ENCODE measurements around the gene PCDHB10. TPM values are rescaled to one million over a fixed set of nuclear protein-coding genes. Genes with fewer than 3 reads are reported as not detected.
"Not testable (repeated sequence)": the region's sequence is repeated elsewhere in the genome, so short reads cannot be mapped to it uniquely, and the experiment has no call there.

PCDHB10 gene
- total RNA-seq: 0.94 TPM
- long read RNA-seq: 0 reads

DNA sequence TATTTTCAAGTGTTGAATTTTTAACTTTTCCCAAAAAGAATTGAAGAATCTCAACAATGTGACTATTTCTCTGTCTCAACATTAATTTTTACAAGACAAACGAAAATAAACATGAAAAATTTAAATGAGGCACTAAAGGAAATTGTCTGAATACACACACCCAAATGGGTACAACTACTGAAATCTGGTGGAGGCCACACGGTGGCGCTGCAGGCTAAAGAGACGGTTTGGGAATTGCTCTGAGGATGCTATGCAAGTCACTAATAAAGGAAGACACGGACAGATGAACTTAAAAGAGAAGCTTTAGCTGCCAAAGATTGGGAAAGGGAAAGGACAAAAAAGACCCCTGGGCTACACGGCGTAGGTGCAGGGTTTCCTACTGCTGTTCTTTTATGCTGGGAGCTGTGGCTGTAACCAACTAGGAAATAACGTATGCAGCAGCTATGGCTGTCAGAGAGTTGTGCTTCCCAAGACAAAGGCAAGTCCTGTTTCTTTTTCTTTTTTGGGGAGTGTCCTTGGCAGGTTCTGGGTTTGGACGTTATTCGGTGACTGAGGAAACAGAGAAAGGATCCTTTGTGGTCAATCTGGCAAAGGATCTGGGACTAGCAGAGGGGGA is at the start of gene PCDHB10:
Gene PCDHB10 (plus strand): TSS at position 244 of the 616 bp plus-strand sequence. CDS start 200 bp downstream, at position 444.
- no peak for DNase-seq (ENCODE audit: low spot score)
- intact Hi-C loops (cut with DNase I): no loop called here

DNA sequence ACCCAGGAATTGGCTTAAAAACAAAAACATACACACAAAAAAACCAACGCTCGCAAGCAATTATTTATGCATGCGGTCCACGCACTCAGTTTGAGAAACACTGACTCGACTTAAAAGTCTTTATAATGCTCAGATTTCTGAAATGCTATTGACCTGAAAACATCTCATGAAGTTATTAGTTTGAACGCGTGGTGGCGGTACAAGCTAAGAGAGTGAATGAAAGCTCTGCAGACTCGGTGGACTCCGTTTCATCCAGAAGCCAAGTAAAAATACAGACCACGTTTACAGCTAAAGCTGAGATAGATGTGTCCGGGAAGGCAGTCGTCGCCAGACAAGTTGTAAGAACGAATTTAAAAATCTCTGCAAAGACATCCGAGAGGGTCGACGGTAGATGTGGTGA is 42.3 kb upstream of the PCDHB10 start, which contains the start of gene PCDHB6:
Gene PCDHB6 (plus strand): TSS at position 246 of the 400 bp plus-strand sequence. CDS start 201 bp downstream, outside the sequence.
- intact Hi-C loops (cut with DNase I): no loop called here
- DNase-seq (ENCODE audit: low spot score): no peak

DNA sequence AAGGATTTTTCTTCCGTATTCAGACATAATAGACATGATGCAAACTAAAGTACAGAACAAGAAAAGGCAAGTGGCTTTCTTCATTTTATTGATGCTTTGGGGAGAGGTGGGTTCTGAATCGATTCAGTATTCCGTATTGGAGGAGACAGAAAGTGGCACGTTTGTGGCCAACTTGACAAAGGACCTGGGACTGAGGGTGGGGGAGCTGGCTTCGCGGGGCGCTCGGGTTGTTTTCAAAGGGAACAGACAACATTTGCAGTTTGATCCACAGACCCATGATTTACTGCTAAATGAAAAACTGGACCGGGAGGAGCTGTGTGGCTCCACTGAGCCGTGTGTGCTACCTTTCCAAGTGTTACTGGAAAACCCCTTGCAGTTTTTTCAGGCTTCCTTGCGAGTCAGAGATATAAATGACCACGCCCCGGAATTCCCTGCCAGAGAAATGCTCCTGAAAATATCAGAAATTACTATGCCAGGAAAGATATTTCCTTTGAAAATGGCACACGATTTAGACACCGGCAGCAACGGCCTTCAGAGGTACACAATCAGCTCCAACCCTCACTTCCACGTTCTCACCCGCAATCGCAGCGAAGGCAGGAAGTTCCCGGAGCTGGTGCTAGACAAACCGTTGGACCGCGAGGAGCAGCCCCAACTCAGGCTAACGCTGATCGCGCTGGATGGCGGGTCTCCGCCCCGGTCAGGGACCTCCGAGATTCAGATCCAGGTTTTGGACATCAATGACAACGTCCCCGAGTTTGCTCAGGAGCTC is 41.7 kb upstream of the PCDHB10 start:
- DNase-seq (ENCODE audit: low spot score): no peak
- intact Hi-C loops (cut with DNase I): no loop called here

DNA sequence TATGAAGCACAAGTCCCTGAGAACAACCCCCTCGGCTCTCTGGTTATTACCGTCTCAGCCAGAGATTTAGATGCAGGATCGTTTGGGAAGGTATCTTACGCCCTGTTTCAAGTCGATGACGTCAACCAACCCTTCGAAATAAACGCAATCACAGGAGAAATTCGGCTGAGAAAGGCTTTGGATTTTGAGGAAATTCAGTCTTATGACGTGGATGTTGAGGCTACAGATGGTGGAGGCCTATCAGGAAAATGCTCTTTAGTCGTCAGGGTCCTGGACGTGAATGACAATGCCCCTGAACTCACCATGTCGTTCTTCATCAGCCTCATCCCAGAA is 41.2 kb upstream of the PCDHB10 start:
- intact Hi-C loops (cut with DNase I): no loop called here
- DNase-seq (ENCODE audit: low spot score): no peak

DNA sequence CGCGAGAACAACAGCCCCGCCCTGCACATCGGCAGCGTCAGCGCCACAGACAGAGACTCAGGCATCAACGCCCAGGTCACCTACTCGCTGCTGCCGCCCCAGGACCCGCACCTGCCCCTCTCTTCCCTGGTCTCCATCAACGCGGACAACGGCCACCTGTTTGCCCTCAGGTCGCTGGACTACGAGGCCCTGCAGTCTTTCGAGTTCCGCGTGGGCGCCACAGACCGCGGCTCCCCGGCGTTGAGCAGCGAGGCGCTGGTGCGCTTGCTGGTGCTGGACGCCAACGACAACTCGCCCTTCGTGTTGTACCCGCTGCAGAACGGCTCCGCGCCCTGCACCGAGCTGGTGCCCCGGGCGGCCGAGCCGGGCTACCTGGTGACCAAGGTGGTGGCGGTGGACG is 40.5 kb upstream of the PCDHB10 start:
- DNase-seq (ENCODE audit: low spot score); intact Hi-C loops (cut with DNase I): not testable (repeated sequence)

DNA sequence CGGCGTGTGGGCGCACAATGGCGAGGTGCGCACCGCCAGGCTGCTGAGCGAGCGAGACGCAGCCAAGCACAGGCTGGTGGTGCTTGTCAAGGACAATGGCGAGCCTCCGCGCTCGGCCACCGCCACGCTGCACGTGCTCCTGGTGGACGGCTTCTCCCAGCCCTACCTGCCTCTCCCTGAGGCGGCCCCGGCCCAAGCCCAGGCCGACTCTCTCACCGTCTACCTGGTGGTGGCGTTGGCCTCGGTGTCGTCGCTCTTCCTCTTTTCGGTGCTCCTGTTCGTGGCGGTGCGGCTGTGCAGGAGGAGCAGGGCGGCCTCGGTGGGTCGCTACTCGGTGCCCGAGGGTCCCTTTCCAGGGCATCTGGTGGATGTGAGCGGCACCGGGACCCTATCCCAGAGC is 40.1 kb upstream of the PCDHB10 start:
- DNase-seq (ENCODE audit: low spot score); intact Hi-C loops (cut with DNase I): not testable (repeated sequence)

DNA sequence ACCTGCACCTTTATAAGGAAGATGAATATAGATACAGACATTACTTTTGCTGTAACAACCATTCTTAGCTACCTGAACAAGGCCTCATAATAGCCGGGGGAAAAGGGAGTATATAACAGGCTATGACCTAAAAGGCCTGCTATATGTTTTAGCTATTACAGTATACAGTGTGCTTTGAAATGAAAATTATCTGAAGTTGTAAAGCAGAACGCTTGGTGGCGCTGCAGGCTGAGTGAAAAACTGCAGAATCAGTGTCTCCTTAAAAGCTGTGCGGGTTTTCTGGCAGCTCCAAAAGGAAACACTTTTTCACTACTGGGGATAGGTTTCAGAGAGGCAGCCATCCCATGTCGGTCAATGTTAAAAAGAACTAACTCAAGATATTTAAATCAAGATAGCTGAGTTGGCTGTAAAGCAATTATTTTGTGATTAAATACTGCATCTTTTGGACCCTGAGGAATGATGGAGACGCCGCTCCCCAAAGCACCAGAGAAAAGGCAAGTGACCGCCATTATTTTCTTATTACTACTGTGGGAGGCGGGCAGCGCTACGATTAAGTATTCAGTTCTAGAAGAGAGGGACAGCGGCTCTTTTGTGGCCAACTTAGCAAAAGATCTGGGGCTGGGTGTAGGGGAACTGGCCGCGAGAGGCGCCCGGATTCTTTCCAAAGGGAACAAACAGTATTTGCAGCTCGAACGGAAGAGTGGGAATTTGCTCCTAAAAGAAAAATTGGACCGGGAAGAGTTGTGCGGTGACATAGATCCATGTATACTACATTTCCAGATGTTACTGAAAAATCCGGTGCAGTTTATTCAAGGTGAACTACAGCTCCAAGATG is 36.4 kb upstream of the PCDHB10 start:
- no peak for DNase-seq (ENCODE audit: low spot score)
- intact Hi-C loops (cut with DNase I): no loop called here

DNA sequence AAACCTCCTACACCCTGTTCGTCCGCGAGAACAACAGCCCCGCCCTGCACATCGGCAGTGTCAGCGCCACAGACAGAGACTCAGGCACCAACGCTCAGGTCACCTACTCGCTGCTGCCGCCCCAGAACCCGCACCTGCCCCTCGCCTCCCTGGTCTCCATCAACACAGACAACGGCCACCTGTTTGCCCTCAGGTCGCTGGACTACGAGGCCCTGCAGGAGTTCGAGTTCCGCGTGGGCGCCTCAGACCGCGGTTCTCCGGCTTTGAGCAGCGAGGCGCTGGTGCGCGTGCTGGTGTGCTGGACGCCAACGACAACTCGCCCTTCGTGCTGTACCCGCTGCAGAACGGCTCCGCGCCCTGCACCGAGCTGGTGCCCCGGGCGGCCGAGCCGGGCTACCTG is 34.8 kb upstream of the PCDHB10 start:
- intact Hi-C loops (cut with DNase I); DNase-seq (ENCODE audit: low spot score): not testable (repeated sequence)

DNA sequence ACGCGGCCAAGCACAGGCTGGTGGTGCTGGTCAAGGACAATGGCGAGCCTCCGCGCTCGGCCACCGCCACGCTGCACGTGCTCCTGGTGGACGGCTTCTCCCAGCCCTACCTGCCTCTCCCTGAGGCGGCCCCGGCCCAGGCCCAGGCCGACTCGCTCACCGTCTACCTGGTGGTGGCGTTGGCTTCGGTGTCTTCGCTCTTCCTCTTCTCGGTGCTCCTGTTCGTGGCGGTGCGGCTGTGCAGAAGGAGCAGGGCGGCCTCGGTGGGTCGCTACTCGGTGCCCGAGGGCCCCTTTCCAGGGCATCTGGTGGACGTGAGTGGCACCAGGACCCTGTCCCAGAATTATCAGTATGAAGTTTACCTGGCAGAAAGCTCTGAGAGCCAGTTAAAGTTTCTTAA is 34.3 kb upstream of the PCDHB10 start:
- intact Hi-C loops (cut with DNase I); DNase-seq (ENCODE audit: low spot score): not testable (repeated sequence)

DNA sequence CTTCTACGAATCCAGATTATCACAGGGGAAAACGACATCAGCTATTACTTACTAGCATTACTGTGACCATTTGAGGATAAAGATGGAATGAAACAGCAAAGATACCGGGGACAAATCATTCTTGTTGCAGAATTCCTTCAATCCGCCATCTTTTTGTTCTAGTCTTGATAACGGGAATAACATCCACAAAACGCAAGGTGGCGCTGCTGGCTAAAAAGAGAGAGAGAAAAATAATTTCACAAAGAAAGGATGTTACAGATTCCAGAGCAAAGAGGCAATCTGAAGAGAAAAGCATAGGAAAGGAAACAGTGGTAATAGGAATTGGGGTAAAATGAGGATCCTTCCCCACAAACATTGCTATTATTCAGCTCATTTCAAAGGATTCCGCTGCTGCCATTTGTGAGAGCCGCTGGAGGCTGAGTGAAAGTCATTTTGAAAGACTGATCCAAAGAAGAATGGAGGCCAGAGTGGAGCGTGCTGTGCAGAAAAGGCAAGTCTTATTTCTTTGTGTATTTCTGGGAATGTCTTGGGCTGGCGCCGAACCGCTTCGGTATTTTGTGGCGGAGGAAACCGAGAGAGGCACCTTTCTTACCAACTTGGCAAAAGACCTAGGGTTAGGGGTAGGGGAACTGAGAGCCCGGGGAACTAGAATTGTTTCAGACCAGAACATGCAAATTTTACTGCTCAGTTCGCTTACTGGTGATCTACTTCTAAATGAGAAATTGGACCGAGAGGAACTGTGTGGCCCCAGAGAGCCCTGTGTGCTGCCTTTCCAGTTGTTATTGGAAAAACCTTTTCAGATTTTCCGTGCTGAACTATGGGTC is 19.6 kb upstream of the PCDHB10 start, which contains the start of gene PCDHB7:
Gene PCDHB7 (plus strand): TSS at position 264 of the 824 bp plus-strand sequence. CDS start 192 bp downstream, at position 456.
- intact Hi-C loops (cut with DNase I): no loop called here
- no peak for DNase-seq (ENCODE audit: low spot score)

DNA sequence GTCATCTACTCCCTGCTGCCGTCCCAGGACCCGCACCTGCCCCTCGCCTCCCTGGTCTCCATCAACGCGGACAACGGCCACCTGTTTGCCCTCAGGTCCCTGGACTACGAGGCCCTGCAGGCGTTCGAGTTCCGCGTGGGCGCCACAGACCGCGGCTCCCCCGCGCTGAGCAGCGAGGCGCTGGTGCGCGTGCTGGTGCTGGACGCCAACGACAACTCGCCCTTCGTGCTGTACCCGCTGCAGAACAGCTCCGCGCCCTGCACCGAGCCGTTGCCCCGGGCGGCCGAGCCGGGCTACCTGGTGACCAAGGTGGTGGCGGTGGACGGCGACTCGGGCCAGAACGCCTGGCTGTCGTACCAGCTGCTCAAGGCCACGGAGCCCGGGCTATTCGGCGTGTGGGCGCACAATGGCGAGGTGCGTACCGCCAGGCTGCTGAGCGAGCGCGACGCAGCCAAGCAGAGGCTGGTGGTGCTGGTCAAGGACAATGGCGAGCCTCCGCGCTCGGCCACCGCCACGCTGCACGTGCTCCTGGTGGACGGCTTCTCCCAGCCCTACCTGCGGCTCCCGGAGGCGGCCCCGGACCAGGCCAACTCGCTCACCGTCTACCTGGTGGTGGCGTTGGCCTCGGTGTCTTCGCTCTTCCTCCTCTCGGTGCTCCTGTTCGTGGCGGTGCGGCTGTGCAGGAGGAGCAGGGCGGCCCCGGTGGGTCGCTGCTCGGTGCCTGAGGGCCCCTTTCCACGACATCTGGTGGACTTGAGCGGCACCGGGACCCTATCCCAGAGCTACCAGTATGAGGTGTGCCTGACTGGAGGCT is 17.7 kb upstream of the PCDHB10 start:
- intact Hi-C loops (cut with DNase I); DNase-seq (ENCODE audit: low spot score): not testable (repeated sequence)

DNA sequence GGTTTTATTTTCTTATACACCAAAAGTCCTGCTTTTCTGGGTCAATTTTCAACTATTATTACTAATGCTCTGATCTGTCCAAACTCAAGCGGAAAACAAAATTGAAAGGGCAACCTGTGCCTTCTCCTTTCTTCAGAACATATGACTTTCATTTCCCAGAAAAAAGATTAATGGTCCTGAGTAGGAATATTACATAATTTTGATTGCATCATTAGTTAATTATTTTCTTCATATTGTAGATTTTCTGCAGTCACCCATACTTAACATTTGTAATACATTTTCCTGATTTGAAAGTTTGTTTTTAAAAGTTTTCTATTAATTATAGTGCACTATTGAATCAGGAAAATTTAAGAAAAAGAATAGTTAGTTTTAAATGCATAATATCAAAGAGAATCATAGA is 16.2 kb upstream of the PCDHB10 start:
- intact Hi-C loops (cut with DNase I): no loop called here
- DNase-seq (ENCODE audit: low spot score): no peak

DNA sequence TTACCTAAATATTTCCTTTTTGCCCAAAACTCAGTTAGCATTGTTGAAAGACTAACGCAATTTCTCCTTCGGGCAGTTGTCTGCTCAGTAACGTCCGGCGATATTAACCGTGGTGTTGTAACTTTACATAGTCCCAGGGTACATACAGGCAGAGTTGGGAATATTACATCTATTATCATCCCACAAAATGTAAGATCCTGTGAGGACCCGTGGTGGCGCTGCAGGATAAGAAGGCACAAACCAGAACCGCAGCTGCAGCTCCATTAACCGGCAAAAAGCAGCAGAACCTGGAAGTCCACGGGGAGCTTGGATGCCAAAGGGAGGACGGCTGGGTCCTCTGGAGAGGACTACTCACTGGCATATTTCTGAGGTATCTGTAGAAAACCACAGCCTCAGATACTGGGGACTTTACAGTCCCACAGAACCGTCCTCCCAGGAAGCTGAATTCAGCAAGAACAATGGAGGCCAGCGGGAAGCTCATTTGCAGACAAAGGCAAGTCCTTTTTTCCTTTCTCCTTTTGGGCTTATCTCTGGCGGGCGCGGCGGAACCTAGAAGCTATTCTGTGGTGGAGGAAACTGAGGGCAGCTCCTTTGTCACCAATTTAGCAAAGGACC is 14.5 kb upstream of the PCDHB10 start, which contains the start of gene PCDHB8:
Gene PCDHB8 (plus strand): TSS at position 214 of the 615 bp plus-strand sequence. CDS start 245 bp downstream, at position 459.
- DNase-seq (ENCODE audit: low spot score); intact Hi-C loops (cut with DNase I): not testable (repeated sequence)

DNA sequence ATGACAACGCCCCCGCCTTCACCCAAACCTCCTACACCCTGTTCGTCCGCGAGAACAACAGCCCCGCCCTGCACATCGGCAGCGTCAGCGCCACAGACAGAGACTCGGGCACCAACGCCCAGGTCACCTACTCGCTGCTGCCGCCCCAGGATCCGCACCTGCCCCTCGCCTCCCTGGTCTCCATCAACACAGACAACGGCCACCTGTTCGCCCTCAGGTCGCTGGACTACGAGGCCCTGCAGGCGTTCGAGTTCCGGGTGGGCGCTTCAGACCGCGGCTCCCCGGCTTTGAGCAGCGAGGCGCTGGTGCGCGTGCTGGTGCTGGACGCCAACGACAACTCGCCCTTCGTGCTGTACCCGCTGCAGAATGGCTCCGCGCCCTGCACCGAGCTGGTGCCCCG is 12.8 kb upstream of the PCDHB10 start:
- DNase-seq (ENCODE audit: low spot score); intact Hi-C loops (cut with DNase I): not testable (repeated sequence)

DNA sequence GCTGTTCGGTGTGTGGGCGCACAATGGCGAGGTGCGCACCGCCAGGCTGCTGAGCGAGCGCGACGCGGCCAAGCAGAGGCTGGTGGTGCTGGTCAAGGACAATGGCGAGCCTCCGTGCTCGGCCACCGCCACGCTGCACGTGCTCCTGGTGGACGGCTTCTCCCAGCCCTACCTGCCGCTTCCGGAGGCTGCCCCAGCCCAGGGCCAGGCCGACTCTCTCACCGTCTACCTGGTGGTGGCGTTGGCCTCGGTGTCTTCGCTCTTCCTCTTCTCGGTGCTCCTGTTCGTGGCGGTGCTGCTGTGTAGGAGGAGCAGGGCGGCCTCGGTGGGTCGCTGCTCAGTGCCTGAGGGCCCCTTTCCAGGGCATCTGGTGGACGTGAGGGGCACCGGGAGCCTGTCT is 12.3 kb upstream of the PCDHB10 start:
- DNase-seq (ENCODE audit: low spot score); intact Hi-C loops (cut with DNase I): not testable (repeated sequence)

DNA sequence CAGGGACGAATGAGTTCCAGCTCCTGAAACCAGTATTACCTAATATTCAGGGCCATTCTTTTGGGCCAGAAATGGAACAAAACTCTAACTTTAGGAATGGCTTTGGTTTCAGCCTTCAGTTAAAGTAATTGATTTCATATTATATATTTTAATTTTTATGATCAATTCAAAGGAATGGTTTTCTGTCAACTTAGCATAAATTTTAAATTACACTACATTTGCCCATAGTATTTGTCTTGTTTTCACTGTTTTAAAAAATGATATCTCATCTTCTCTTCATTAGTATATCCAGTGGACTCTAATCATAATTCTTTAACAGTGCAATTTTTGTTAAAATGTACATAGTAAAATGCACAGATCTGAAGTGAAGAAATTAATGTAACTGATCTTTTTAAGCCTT is 11.8 kb upstream of the PCDHB10 start:
- DNase-seq (ENCODE audit: low spot score): no peak

DNA sequence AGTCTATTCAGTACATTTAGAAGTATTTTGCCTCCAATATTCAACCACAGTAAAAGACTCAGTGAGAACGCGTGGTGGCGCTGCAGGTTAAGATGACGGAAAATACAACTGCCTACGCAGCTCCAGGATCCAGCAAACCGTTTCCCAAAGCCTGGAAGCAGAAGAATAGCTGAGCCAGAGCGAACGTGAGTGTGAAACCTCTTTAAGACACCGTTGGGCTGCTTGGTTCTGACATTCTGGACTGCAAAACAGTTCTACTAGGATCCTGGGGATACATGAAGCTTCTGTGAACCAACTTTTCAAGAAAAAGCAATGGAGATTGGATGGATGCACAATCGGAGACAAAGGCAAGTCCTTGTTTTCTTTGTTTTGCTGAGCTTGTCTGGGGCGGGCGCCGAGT is 9.9 kb upstream of the PCDHB10 start, which contains the start of gene PCDHB16:
Gene PCDHB16 (plus strand): TSS at position 140 of the 400 bp plus-strand sequence. CDS start 173 bp downstream, at position 313.
- DNase-seq (ENCODE audit: low spot score): no peak
- intact Hi-C loops (cut with DNase I): no loop called here

More for the DNA sequence above, 11.8 kb upstream of the PCDHB10 start:
- intact Hi-C loops (cut with DNase I): no loop called here
